Fibroblast of lung (primary cell): ENCODE data around the gene ESRRB.

Source experiments
- CTCF ChIP-seq, 2 donors: IDR thresholded peaks in 1 of 2; conservative IDR thresholded peaks in 1 of 2; 1 replicate in 1 of 2; 2 replicates in 1 of 2; pipeline ENCODE4 v1.5.1; 2011 to 2012; ENCODE audit warnings: low read length in 2 of 2, control low read depth in 1 of 2, inconsistent platforms in 1 of 2, low read depth in 1 of 2, mild to moderate bottlenecking in 1 of 2
- EZH2 ChIP-seq: IDR thresholded peaks from 2 replicates; pipeline ENCODE4 v1.5.1; 2012; ENCODE audit warnings: low read length, control low read depth, mild to moderate bottlenecking; ENCODE audit errors: missing control alignments

- no peak for TF ChIP-seq CTCF (conservative IDR thresholded peaks at IDR 0.05 in 1 of 2, IDR thresholded peaks at IDR 0.05 in 1 of 2; ENCODE audit: low read depth in 1 of 2, low read length in 2 of 2)
- TF ChIP-seq EZH2, result no peak
These were observed 88.9 kb downstream of the ESRRB start for GRCh38 chr14:76464856-76465255.
